GM12878 (cell line): ENCODE data around the gene TTC22. TPM values are rescaled to one million over a fixed set of nuclear protein-coding genes. Genes with fewer than 3 reads are reported as not detected.

Experiments used
- ATAC-seq: fragments of 200-7000 bp; cut with Tn5 transposase; 3 replicates; pipeline ENCODE4 v1.9.1; 2020; ENCODE audit warnings: mild to moderate bottlenecking, moderate library complexity
- BruUV-seq: library from RNA; stranded (reverse); fragments of 400-500 nt; replicated peaks from 2 replicates; lab custom pipeline; 2021; lab: Mats Ljungman, UMichigan
- CTCF ChIA-PET: fragments of 300-600 bp; sonication (Branson Sonifier 250); formaldehyde crosslinking; extraction: SDS; loops from one replicate; lab custom pipeline; 2021; ENCODE audit warnings: inconsistent platforms; lab: Yijun Ruan, JAX
- POLR2A ChIA-PET: fragments of 350-600 bp; formaldehyde crosslinking; extraction: SDS; loops from one replicate; lab custom pipeline; 2021; ENCODE audit warnings: inconsistent platforms; lab: Charles Lee
- RAD21 ChIA-PET: fragments of 300-600 bp; sonication (Branson Sonifier 250); formaldehyde crosslinking; loops from one replicate; lab custom pipeline; 2023; ENCODE audit warnings: antibody characterized with exemption; ENCODE audit not compliant: unreplicated experiment; lab: Charles Lee
- SMC1A ChIA-PET: fragments of 300-600 bp; sonication (Branson Sonifier 250); formaldehyde crosslinking; loops from one replicate; lab custom pipeline; 2023; ENCODE audit not compliant: unreplicated experiment, uncharacterized antibody; lab: Charles Lee
- DNase-seq: peaks from one replicate; pipeline ENCODE4 v3.0.0-alpha.2; 2011; ENCODE audit warnings: low read depth, low spot score
- FAIRE-seq: peaks from 3 replicates; lab custom pipeline; 2011; peaks lifted over from hg19 to GRCh38; lab: Jason Lieb, UNC
- H2AFZ ChIP-seq: 2 replicates; pipeline ENCODE4 v1.6.0; 2011; ENCODE audit warnings: low read depth, low read length, control low read depth; ENCODE audit not compliant: control insufficient read depth
- H3K27ac ChIP-seq: 2 replicates; pipeline ENCODE4 v1.5.1; 2011; ENCODE audit warnings: control low read depth; ENCODE audit not compliant: control insufficient read depth, insufficient read depth
- H3K27me3 ChIP-seq, 2 experiments: replicated peaks in 1 of 2; 2 replicates each; pipeline versions ENCODE4 v1.6.0 to v1.6.1; 2011; ENCODE audit warnings: low read length in 1 of 2; ENCODE audit not compliant: control insufficient read depth in 2 of 2, insufficient read depth in 2 of 2
- H3K36me3 ChIP-seq, 2 experiments: 2 replicates each; pipeline ENCODE4 v1.5.1; 2011; ENCODE audit warnings: low read length in 1 of 2; ENCODE audit not compliant: control insufficient read depth in 2 of 2, insufficient read depth in 2 of 2
- H3K4me1 ChIP-seq: 2 replicates; pipeline ENCODE4 v1.6.1; 2011; ENCODE audit warnings: mild to moderate bottlenecking, low read length, moderate library complexity, mixed read lengths; ENCODE audit not compliant: control insufficient read depth, insufficient read depth
- H3K4me2 ChIP-seq: 2 replicates; pipeline ENCODE4 v1.6.0; 2011; ENCODE audit warnings: control low read depth; ENCODE audit not compliant: control insufficient read depth, insufficient read depth
- H3K4me3 ChIP-seq: fragments of 200-600 bp; sonication (generic); 2 replicates; pipeline ENCODE4 v1.5.1; 2016
- H3K79me2 ChIP-seq: 2 replicates; pipeline ENCODE4 v1.6.0; 2011; ENCODE audit warnings: low read length; ENCODE audit not compliant: control insufficient read depth, insufficient read depth
- H3K9ac ChIP-seq: 2 replicates; pipeline ENCODE4 v1.8.0; 2011; ENCODE audit warnings: low read length, control low read depth, mixed read lengths; ENCODE audit not compliant: control insufficient read depth, insufficient read depth
- H3K9me3 ChIP-seq: replicated peaks from 3 replicates; pipeline ENCODE4 v1.5.1; 2011; ENCODE audit warnings: mild to moderate bottlenecking, low read length; ENCODE audit not compliant: control insufficient read depth, insufficient read depth
- H4K20me1 ChIP-seq: 2 replicates; pipeline ENCODE4 v1.6.0; 2011; ENCODE audit not compliant: control insufficient read depth, insufficient read depth
- CBFB ChIP-seq: IDR thresholded peaks from 2 replicates; pipeline ENCODE4 v1.6.1; 2016; ENCODE audit warnings: antibody characterized with exemption, low read depth
- KLF5 ChIP-seq: fragments of 450-650 bp; IDR thresholded peaks from 2 replicates; pipeline ENCODE4 v1.6.1; 2014; ENCODE audit warnings: mild to moderate bottlenecking; ENCODE audit not compliant: partially characterized antibody
- MAX ChIP-seq: IDR thresholded peaks from 2 replicates; pipeline ENCODE4 v1.6.1; 2012; ENCODE audit warnings: low read depth, low read length, improper control_type of control experiment
- SMC3 ChIP-seq: IDR thresholded peaks from 2 replicates; pipeline ENCODE4 v1.6.1; 2011; ENCODE audit warnings: low read length, improper control_type of control experiment, borderline replicate concordance
- SUPT20H ChIP-seq: IDR thresholded peaks from 2 replicates; pipeline ENCODE4 v1.6.1; 2011; ENCODE audit warnings: low read depth, mild to moderate bottlenecking, low read length, moderate library complexity, borderline replicate concordance; ENCODE audit not compliant: control insufficient read depth
- TCF12 ChIP-seq: IDR thresholded peaks from 2 replicates; pipeline ENCODE4 v1.6.1; 2011; ENCODE audit warnings: low read depth, mild to moderate bottlenecking, low read length
- ZBTB11 ChIP-seq: fragments of 450-650 bp; formaldehyde crosslinking; IDR thresholded peaks from 2 replicates; pipeline ENCODE4 v1.5.0; 2022; ENCODE audit warnings: mild to moderate bottlenecking, missing genetic modification characterization
- ZSCAN29 ChIP-seq: fragments of 450-650 bp; IDR thresholded peaks from 2 replicates; pipeline ENCODE4 v1.6.1; 2017; ENCODE audit warnings: mild to moderate bottlenecking, moderate library complexity
- WGBS: methylation state at CpG from one replicate; pipeline ENCODE4 v1.1.6; 2016; ENCODE audit warnings: low lambda C conversion rate; ENCODE audit not compliant: insufficient replicate concordance, insufficient coverage; ENCODE audit errors: missing lambda C conversion rate; 5-methylcytosine and 5-hydroxymethylcytosine counted together
- in situ Hi-C: fragments of 300-500 bp; cut with MboI; formaldehyde crosslinking; loops from 9 replicates; pipeline ENCODE4 v1.14.3; 2018; ENCODE audit warnings: mixed read lengths
- intact Hi-C: fragments of 100-400 bp; cut with micrococcal nuclease; formaldehyde crosslinking; loops from one replicate; pipeline ENCODE4 v1.14.2; 2022; ENCODE audit not compliant: unreplicated experiment
- polyA plus RNA-seq, 11 experiments: library from polyadenylated mRNA; depleted of rRNA in 4 of 11; unstranded in 6 of 11; stranded (reverse) in 5 of 11; fragments of >200 nt; fragmentation: Nextera tagmentation in 4 of 11; fragmentation: Illumina TruSeq in 1 of 11; extraction: Ambion mirVana in 4 of 11; extraction: Trizol in 1 of 11; gene quantifications; 1 replicate in 1 of 11; 2 replicates in 10 of 11; pipeline versions ENCODE4 v1.2.1 to v1.2.3, GENCODE V29; 2011 to 2016; ENCODE audit warnings: inconsistent platforms in 2 of 11, missing spikeins in 2 of 11, low read depth in 1 of 11
- total RNA-seq, 4 experiments: library from RNA; depleted of rRNA in 3 of 4; stranded (reverse); fragments of >200 nt in 3 of 4; fragmentation: Illumina TruSeq in 1 of 4; extraction: Trizol in 1 of 4; gene quantifications; 2 replicates each; pipeline versions ENCODE4 v1.2.1 to v1.2.3, GENCODE V29; 2013 to 2021
- TF ChIP-seq, protein P1 (sequence below): fragments of 450-650 bp; IDR thresholded peaks from 2 replicates; pipeline ENCODE4 v1.6.1; 2018; ENCODE audit warnings: borderline replicate concordance, mild to moderate bottlenecking; ENCODE audit not compliant: partially characterized antibody

TTC22 gene
- total and polyA plus RNA-seq, 10 of the 15 experiments (the other 5 are each of a cell fraction or from before 2014, with no cell fraction given): 0.64 to 5.1 (median 1.9) TPM

DNA sequence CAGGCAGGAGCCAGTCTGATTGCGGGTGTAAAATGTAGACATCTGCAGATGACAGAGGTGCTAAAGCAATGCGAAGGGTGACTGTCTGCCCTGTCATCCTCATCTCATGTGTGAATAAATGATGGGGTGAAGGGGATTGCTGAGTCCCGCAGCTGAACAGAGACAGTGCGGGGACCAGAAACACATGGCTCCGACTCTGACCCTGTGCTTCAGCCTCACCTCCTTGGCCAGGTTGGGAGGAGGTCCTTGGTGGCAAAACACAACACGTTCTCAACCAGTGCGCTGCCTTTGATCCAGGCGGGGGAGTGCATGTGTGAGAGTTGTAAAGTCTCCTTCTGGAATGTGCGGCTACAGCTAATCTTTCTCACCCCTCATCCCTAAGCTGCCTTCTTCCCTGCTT lies 32.0 kb upstream of the TTC22 start:
- FAIRE-seq (no peak), ATAC-seq (no peak), DNase-seq (no peak)
- no peaks in the 10 kb centered on the region for H3K27me3 ChIP-seq
- intact Hi-C loops (no loop called here), in situ Hi-C loops (no loop called here)
- no peak overlapping the region for H3K27ac ChIP-seq
- no peaks in the 10 kb centered on the region for H4K20me1 ChIP-seq
- ChIA-PET CTCF (interaction anchor here (1.3 kb wide), 1 partner anchor 32 kb away, joined by 6 read pairs; the partner anchor contains the start of gene TTC22), POLR2A (no interaction called here), SMC1A (interaction anchor here (0.6 to 1.2 kb wide), 3 partner anchors 60 to 1441 kb away, joined by 3 to 4 read pairs (median 3); no protein-coding TSS in a partner anchor), RAD21 (no interaction called here)
- H3K4me2 ChIP-seq: no peak overlapping the region
- no peaks in the 10 kb centered on the region for H3K4me1 ChIP-seq
- TF ChIP-seq TCF12 (no peak), SUPT20H (no peak), KLF5 (no peak), CBFB (no peak), SMC3 (no peak), ZBTB11 (no peak), MAX (no peak), ZSCAN29 (no peak)
- TF ChIP-seq, protein P1, sequence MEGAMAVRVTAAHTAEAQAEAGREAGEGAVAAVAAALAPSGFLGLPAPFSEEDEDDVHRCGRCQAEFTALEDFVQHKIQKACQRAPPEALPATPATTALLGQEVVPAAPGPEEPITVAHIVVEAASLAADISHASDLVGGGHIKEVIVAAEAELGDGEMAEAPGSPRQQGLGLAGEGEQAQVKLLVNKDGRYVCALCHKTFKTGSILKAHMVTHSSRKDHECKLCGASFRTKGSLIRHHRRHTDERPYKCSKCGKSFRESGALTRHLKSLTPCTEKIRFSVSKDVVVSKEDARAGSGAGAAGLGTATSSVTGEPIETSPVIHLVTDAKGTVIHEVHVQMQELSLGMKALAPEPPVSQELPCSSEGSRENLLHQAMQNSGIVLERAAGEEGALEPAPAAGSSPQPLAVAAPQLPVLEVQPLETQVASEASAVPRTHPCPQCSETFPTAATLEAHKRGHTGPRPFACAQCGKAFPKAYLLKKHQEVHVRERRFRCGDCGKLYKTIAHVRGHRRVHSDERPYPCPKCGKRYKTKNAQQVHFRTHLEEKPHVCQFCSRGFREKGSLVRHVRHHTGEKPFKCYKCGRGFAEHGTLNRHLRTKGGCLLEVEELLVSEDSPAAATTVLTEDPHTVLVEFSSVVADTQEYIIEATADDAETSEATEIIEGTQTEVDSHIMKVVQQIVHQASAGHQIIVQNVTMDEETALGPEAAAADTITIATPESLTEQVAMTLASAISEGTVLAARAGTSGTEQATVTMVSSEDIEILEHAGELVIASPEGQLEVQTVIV: no peak
- H3K4me3 ChIP-seq: no peak overlapping the region
- H3K79me2 ChIP-seq: no peaks in the 10 kb centered on the region
- no TSS peak for BruUV-seq
- no peak overlapping the region for H2AFZ ChIP-seq
- H3K36me3 ChIP-seq: no peaks in the 10 kb centered on the region
- no peak overlapping the region for H3K9ac ChIP-seq
- no peaks in the 10 kb centered on the region; the same call in 2 of the 3 replicates for H3K9me3 ChIP-seq
- WGBS: 64% methylated on average over 9 of the region's 9 CpGs
